H1 (cell line): Measurements from ENCODE around the gene CLPTM1L.

Source experiments
- CHD2 ChIP-seq: IDR thresholded peaks from 2 replicates; pipeline ENCODE4 v1.6.1; 2012; ENCODE audit warnings: low read length, improper control_type of control experiment
- CTCF ChIP-seq, 3 experiments: IDR thresholded peaks; 1 replicate in 2 of 3; 2 replicates in 1 of 3; pipeline versions ENCODE4 v1.5.1 to v1.6.1; 2011; ENCODE audit warnings: low read length in 3 of 3, mild to moderate bottlenecking in 3 of 3, inconsistent platforms in 2 of 3, low read depth in 1 of 3, moderate library complexity in 1 of 3; ENCODE audit not compliant: insufficient read depth in 1 of 3; ENCODE audit errors: control extremely low read depth in 1 of 3
- EGR1 ChIP-seq: IDR thresholded peaks from 2 replicates; pipeline ENCODE4 v1.6.1; 2011; ENCODE audit warnings: low read depth, low read length, borderline replicate concordance
- EZH2 ChIP-seq: fragments of 200-600 bp; sonication (generic); IDR thresholded peaks from 2 replicates; pipeline ENCODE4 v1.7.1; 2012; ENCODE audit warnings: low read depth, mild to moderate bottlenecking, moderate library complexity, low read length, inconsistent platforms; ENCODE audit not compliant: severe bottlenecking
- MAFK ChIP-seq: IDR thresholded peaks from 2 replicates; pipeline ENCODE4 v1.6.1; 2012; ENCODE audit warnings: low read depth, mild to moderate bottlenecking, improper control_type of control experiment, low read length
- MAX ChIP-seq: IDR thresholded peaks from 2 replicates; pipeline ENCODE4 v1.6.1; 2012; ENCODE audit warnings: inconsistent platforms
- NRF1 ChIP-seq: IDR thresholded peaks from 2 replicates; pipeline ENCODE4 v1.6.1; 2011; ENCODE audit warnings: mild to moderate bottlenecking, low read depth, low read length, improper control_type of control experiment
- PHF8 ChIP-seq: fragments of 200-600 bp; sonication (generic); conservative IDR thresholded peaks from 2 replicates; pipeline ENCODE4 v1.7.1; 2012; ENCODE audit warnings: low read depth, mild to moderate bottlenecking, inconsistent platforms, low read length, moderate library complexity
- POLR2A ChIP-seq, 2 experiments: IDR thresholded peaks; 1 replicate in 1 of 2; 2 replicates in 1 of 2; pipeline ENCODE4 v1.6.1; 2011; ENCODE audit warnings: low read depth in 2 of 2, low read length in 2 of 2, mild to moderate bottlenecking in 2 of 2; ENCODE audit errors: control extremely low read depth in 1 of 2
- SP2 ChIP-seq: IDR thresholded peaks from 2 replicates; pipeline ENCODE4 v1.6.1; 2012; ENCODE audit warnings: mild to moderate bottlenecking, low read length, inconsistent platforms
- TAF1 ChIP-seq: IDR thresholded peaks from 2 replicates; pipeline ENCODE4 v1.6.1; 2011; ENCODE audit warnings: mild to moderate bottlenecking, low read depth, low read length
- USF2 ChIP-seq: IDR thresholded peaks from 2 replicates; pipeline ENCODE4 v1.6.1; 2011; ENCODE audit warnings: low read length, improper control_type of control experiment

GRCh38 chr5:1270933-1271914 lies 73.7 kb downstream of the CLPTM1L start:
- TF ChIP-seq EZH2 (no peak), SP2 (no peak), CTCF (IDR thresholded peaks at IDR 0.05; ENCODE audit: control extremely low read depth in 1 of 3, insufficient read depth in 1 of 3, low read depth in 1 of 3, low read length in 3 of 3) (no peak), POLR2A (IDR thresholded peaks at IDR 0.05; ENCODE audit: control extremely low read depth in 1 of 2, low read depth in 2 of 2, low read length in 2 of 2) (no peak), MAX (no peak), CHD2 (no peak), PHF8 (no peak), USF2 (no peak), NRF1 (no peak), MAFK (no peak), TAF1 (no peak), EGR1 (peak; percentile 51; the same call in 1 of the 2 replicates)
